ENCODE results near the gene CREB5. TPM values are rescaled to one million over a fixed set of nuclear protein-coding genes. Genes with fewer than 3 reads are reported as not detected.

CREB5 gene
- total RNA-seq, 1 experiment from 2014 or later, result 40.5 TPM

DNA sequence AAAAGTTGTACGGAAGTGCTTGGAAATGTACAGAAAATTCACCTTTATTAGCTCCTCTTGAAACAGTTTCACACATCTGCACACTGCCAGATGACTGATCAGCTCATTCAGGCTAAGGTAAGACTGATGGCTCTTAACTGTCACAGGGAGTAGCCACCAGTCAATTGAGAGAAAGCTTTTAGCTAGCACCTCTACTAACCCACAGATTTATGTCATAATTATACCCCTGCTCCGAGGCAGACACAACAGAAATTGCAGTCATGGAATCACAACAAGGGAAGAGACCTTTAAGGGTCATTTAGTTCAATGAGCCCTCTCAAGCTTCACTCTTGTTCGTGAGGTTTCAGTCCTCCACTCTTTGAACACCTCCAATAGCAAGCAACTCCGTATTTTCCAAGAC is 310.4 kb downstream of the CREB5 start:
- BruUV-seq (replicated peaks), result no TSS peak
- Mint-ChIP-seq H3K4me3 (ENCODE audit: unreplicated experiment) (no peak overlapping the region), H3K4me1 (ENCODE audit: insufficient read depth, unreplicated experiment) (no peaks in the 10 kb centered on the region), H3K9me3 (ENCODE audit: unreplicated experiment) (no peaks in the 10 kb centered on the region), H3K27me3 (ENCODE audit: insufficient read depth, unreplicated experiment) (no peaks in the 10 kb centered on the region), H3K27ac (ENCODE audit: low read depth, unreplicated experiment) (no peak overlapping the region), H3K36me3 (ENCODE audit: insufficient read depth, unreplicated experiment) (peaks cover 10% of the 10 kb centered on the region)
- ChIA-PET POLR2A (no interaction called here), CTCF (interaction anchor here (0.6 kb wide), 1 partner anchor 1556 kb away, joined by 3 read pairs; no protein-coding TSS in a partner anchor)
- TF ChIP-seq, protein P1, sequence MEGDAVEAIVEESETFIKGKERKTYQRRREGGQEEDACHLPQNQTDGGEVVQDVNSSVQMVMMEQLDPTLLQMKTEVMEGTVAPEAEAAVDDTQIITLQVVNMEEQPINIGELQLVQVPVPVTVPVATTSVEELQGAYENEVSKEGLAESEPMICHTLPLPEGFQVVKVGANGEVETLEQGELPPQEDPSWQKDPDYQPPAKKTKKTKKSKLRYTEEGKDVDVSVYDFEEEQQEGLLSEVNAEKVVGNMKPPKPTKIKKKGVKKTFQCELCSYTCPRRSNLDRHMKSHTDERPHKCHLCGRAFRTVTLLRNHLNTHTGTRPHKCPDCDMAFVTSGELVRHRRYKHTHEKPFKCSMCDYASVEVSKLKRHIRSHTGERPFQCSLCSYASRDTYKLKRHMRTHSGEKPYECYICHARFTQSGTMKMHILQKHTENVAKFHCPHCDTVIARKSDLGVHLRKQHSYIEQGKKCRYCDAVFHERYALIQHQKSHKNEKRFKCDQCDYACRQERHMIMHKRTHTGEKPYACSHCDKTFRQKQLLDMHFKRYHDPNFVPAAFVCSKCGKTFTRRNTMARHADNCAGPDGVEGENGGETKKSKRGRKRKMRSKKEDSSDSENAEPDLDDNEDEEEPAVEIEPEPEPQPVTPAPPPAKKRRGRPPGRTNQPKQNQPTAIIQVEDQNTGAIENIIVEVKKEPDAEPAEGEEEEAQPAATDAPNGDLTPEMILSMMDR (IDR thresholded peaks at IDR 0.05; ENCODE audit: unreplicated experiment), result no peak
- no peak for DNase-seq (ENCODE audit: unreplicated experiment)
- intact Hi-C loops (cut with micrococcal nuclease), result no loop called here

- no TSS peak for BruUV-seq (replicated peaks)
- no peaks in the 10 kb centered on the region for H3K4me1 Mint-ChIP-seq (ENCODE audit: insufficient read depth, unreplicated experiment)
- intact Hi-C loops (cut with micrococcal nuclease), result no loop called here
- no peak overlapping the region for H3K4me3 Mint-ChIP-seq (ENCODE audit: unreplicated experiment)
- H3K9me3 Mint-ChIP-seq (ENCODE audit: unreplicated experiment), result no peaks in the 10 kb centered on the region
- ChIA-PET POLR2A (interaction anchor here (1.8 kb wide), 1 partner anchor 15 kb away, joined by 3 read pairs; no protein-coding TSS in a partner anchor), CTCF (interaction anchor here (0.9 kb wide), 1 partner anchor 10 kb away, joined by 3 read pairs; no protein-coding TSS in a partner anchor)
- H3K36me3 Mint-ChIP-seq (ENCODE audit: insufficient read depth, unreplicated experiment), result peaks cover 13% of the 10 kb centered on the region
- no peaks in the 10 kb centered on the region for H3K27me3 Mint-ChIP-seq (ENCODE audit: insufficient read depth, unreplicated experiment)
- TF ChIP-seq, protein P1 (IDR thresholded peaks at IDR 0.05; ENCODE audit: unreplicated experiment), result no peak
- no peak for DNase-seq (ENCODE audit: unreplicated experiment)
- no peak overlapping the region for H3K27ac Mint-ChIP-seq (ENCODE audit: low read depth, unreplicated experiment)
These were observed 311.0 kb downstream of the CREB5 start for GRCh38 chr7:28723336-28723735.

- H3K4me1 Mint-ChIP-seq (ENCODE audit: insufficient read depth, unreplicated experiment), result no peaks in the 10 kb centered on the region
- no peak overlapping the region for H3K27ac Mint-ChIP-seq (ENCODE audit: low read depth, unreplicated experiment)
- H3K36me3 Mint-ChIP-seq (ENCODE audit: insufficient read depth, unreplicated experiment), result peaks cover 10% of the 10 kb centered on the region
- H3K4me3 Mint-ChIP-seq (ENCODE audit: unreplicated experiment), result no peak overlapping the region
- no peaks in the 10 kb centered on the region for H3K9me3 Mint-ChIP-seq (ENCODE audit: unreplicated experiment)
- H3K27me3 Mint-ChIP-seq (ENCODE audit: insufficient read depth, unreplicated experiment), result no peaks in the 10 kb centered on the region
- no peak for DNase-seq (ENCODE audit: unreplicated experiment)
- no TSS peak for BruUV-seq (replicated peaks)
- intact Hi-C loops (cut with micrococcal nuclease), result no loop called here
- POLR2A ChIA-PET, result interaction anchor here (1.8 kb wide), 1 partner anchor 14 kb away, joined by 3 read pairs; no protein-coding TSS in a partner anchor
- TF ChIP-seq, protein P1 (IDR thresholded peaks at IDR 0.05; ENCODE audit: unreplicated experiment), result no peak
- CTCF ChIA-PET, result no interaction called here
These were observed 312.2 kb downstream of the CREB5 start for GRCh38 chr7:28724563-28724962.

DNA sequence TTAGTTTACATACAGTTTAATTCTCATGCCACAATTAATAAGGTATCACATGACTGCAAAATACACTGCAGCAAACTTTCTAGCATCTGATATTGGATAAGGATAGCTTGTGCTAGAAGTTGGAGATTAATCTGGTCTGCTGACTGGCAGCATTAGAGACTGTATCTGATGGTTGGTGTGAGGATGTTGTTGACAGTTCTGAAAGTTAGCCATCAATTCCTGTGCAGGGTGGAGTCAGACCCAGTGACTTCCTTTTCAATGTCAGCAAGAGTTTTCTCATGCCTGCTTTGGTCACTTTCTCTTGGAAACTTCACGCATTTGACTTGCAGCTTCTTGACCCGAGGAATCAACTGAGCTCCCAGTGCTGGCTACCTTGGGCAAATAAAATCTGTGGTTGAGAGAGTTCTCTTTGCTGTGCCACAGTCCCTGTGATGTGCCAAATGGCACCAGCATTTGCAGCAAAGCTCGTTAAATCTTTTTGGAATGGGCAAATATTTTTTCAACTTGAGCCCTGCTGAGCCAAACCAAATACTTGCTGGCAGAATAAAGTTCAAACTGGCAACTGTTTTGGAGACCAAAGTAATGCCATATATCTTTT is 312.8 kb downstream of the CREB5 start:
- CTCF ChIA-PET, result no interaction called here
- BruUV-seq (replicated peaks), result no TSS peak
- POLR2A ChIA-PET, result interaction anchor here (0.7 to 1.8 kb wide), 2 partner anchors 14 to 206 kb away, joined by 3 read pairs; no protein-coding TSS in a partner anchor
- Mint-ChIP-seq H3K36me3 (ENCODE audit: insufficient read depth, unreplicated experiment) (peaks cover 10% of the 10 kb centered on the region), H3K4me3 (ENCODE audit: unreplicated experiment) (no peak overlapping the region), H3K9me3 (ENCODE audit: unreplicated experiment) (no peaks in the 10 kb centered on the region), H3K27ac (ENCODE audit: low read depth, unreplicated experiment) (no peak overlapping the region), H3K4me1 (ENCODE audit: insufficient read depth, unreplicated experiment) (no peaks in the 10 kb centered on the region), H3K27me3 (ENCODE audit: insufficient read depth, unreplicated experiment) (no peaks in the 10 kb centered on the region)
- TF ChIP-seq, protein P1 (IDR thresholded peaks at IDR 0.05; ENCODE audit: unreplicated experiment), result no peak
- DNase-seq (ENCODE audit: unreplicated experiment), result no peak
- intact Hi-C loops (cut with micrococcal nuclease), result no loop called here
